RWPE1 (cell line): ENCODE data around the gene SUGCT.

Source experiments
- CTCF ChIA-PET: fragments of 350-600 bp; sonication (Branson Sonifier 250); formaldehyde crosslinking; extraction: SDS; loops from one replicate; lab custom pipeline; 2021; lab: Yijun Ruan, JAX
- POLR2A ChIA-PET: fragments of 400-600 bp; formaldehyde crosslinking; extraction: SDS; loops from one replicate; lab custom pipeline; 2020; ENCODE audit warnings: antibody characterized with exemption; ENCODE audit not compliant: low non-redundant PET; lab: Yijun Ruan, JAX
- DNase-seq: peaks from one replicate; pipeline ENCODE4 v3.0.0; 2012; ENCODE audit warnings: low spot score
- H3K27ac ChIP-seq: fragments of 450-650 bp; 2 replicates; pipeline ENCODE4 v1.5.1; 2017
- CTCF ChIP-seq: fragments of 450-650 bp; conservative IDR thresholded peaks from 2 replicates; pipeline ENCODE4 v1.5.1; 2017; ENCODE audit warnings: low read depth, mild to moderate bottlenecking

SUGCT gene

GRCh38 chr7:40885503-40885902 is 750.7 kb downstream of the SUGCT start:
- no peak for TF ChIP-seq CTCF
- H3K27ac ChIP-seq: no peak overlapping the region
- ChIA-PET POLR2A (no interaction called here), CTCF (no interaction called here)
- peak; percentile 48 for DNase-seq

GRCh38 chr7:40887099-40887498 is 752.3 kb downstream of the SUGCT start:
- TF ChIP-seq CTCF: no peak
- no peak overlapping the region for H3K27ac ChIP-seq
- DNase-seq: peak; percentile 15
- ChIA-PET CTCF (interaction anchor here (0.7 to 1.1 kb wide), 2 partner anchors 9 to 40 kb away, joined by 3 to 4 read pairs; no protein-coding TSS in a partner anchor), POLR2A (no interaction called here)

- POLR2A ChIA-PET: no interaction called here
- no peak for TF ChIP-seq CTCF
- CTCF ChIA-PET: no interaction called here
These were observed 753.7 kb downstream of the SUGCT start for GRCh38 chr7:40888499-40888898.

GRCh38 chr7:40889099-40889498 is 754.3 kb downstream of the SUGCT start:
- ChIA-PET CTCF (no interaction called here), POLR2A (no interaction called here)
- no peak for DNase-seq
- no peak overlapping the region for H3K27ac ChIP-seq
- no peak for TF ChIP-seq CTCF

More at GRCh38 chr7:40888499-40888898, 753.7 kb downstream of the SUGCT start:
- DNase-seq: no peak
- H3K27ac ChIP-seq: no peak overlapping the region

- POLR2A ChIA-PET: no interaction called here
- DNase-seq: no peak
- no peak for TF ChIP-seq CTCF
- no peak overlapping the region for H3K27ac ChIP-seq
- CTCF ChIA-PET: no interaction called here
These were observed 754.7 kb downstream of the SUGCT start for GRCh38 chr7:40889539-40889938.

- CTCF ChIA-PET: interaction anchor here (0.7 kb wide), 1 partner anchor 22 kb away, joined by 3 read pairs; no protein-coding TSS in a partner anchor
- POLR2A ChIA-PET: no interaction called here
- TF ChIP-seq CTCF: no peak
- DNase-seq: no peak
- H3K27ac ChIP-seq: no peak overlapping the region
These were observed 755.4 kb downstream of the SUGCT start for GRCh38 chr7:40890088-40890692.
